ENCODE measurements around the gene HSBP1L1. TPM values are rescaled to one million over a fixed set of nuclear protein-coding genes. Genes with fewer than 3 reads are reported as not detected.

The HSBP1L1 gene
- total RNA-seq, 1 donor = 22.0 TPM

- no peak overlapping the region for H3K4me3 ChIP-seq (ENCODE audit: low read depth, low read length)
- DNase-seq (ENCODE audit: low read depth) = no peak
- TF ChIP-seq, protein P1, sequence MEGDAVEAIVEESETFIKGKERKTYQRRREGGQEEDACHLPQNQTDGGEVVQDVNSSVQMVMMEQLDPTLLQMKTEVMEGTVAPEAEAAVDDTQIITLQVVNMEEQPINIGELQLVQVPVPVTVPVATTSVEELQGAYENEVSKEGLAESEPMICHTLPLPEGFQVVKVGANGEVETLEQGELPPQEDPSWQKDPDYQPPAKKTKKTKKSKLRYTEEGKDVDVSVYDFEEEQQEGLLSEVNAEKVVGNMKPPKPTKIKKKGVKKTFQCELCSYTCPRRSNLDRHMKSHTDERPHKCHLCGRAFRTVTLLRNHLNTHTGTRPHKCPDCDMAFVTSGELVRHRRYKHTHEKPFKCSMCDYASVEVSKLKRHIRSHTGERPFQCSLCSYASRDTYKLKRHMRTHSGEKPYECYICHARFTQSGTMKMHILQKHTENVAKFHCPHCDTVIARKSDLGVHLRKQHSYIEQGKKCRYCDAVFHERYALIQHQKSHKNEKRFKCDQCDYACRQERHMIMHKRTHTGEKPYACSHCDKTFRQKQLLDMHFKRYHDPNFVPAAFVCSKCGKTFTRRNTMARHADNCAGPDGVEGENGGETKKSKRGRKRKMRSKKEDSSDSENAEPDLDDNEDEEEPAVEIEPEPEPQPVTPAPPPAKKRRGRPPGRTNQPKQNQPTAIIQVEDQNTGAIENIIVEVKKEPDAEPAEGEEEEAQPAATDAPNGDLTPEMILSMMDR (IDR thresholded peaks at IDR 0.05; ENCODE audit: insufficient read depth, low read depth, low read length) = no peak
Observed at GRCh38 chr18:79917853-79918614, 46.4 kb upstream of the HSBP1L1 start.

DNA sequence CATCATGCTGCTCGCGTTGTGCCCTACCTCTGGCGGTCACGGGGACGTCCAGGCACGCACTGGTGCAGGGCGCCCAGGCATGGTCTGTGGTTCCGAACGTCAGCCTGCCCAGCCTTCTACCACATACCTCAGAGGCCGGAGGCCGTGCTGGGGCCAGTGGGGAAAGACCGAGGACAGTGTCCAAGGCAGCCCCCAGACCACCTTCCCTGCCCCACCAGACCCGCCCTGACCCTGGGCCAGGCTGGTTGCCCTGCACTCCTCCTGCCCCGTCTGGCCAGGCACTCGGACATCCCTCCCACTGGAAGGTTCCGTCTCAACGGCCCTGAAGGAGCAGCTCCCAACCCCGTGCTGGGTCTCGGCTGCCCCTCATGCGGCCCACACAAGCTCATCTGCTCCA lies 45.8 kb upstream of the HSBP1L1 start:
- no peak for DNase-seq (ENCODE audit: low read depth)
- no peak overlapping the region for H3K4me3 ChIP-seq (ENCODE audit: low read depth, low read length)
- TF ChIP-seq, protein P1 (IDR thresholded peaks at IDR 0.05; ENCODE audit: insufficient read depth, low read depth, low read length) = no peak

DNA sequence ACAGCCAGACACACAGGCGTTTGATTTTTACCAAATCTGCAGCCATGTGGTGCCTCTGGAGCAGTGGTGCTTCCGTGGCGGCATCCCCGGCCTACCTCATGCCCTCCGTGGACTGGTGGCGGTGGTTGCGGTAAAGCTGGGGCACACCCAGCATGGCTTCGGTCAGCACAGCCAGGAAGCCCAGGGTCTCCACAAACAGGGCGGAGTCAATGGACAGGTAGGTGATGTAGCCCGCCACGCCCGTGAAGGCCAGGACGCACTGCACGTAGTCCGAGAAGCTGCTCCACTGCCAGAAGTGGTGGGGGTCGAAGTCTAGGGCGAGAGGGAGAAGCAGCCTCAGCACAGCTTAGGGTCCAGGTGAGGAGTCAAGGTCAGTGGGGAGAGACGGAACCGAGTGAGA lies 45.4 kb upstream of the HSBP1L1 start:
- DNase-seq (ENCODE audit: low read depth) = no peak
- TF ChIP-seq, protein P1 (IDR thresholded peaks at IDR 0.05; ENCODE audit: insufficient read depth, low read depth, low read length) = no peak
- no peak overlapping the region for H3K4me3 ChIP-seq (ENCODE audit: low read depth, low read length)

DNA sequence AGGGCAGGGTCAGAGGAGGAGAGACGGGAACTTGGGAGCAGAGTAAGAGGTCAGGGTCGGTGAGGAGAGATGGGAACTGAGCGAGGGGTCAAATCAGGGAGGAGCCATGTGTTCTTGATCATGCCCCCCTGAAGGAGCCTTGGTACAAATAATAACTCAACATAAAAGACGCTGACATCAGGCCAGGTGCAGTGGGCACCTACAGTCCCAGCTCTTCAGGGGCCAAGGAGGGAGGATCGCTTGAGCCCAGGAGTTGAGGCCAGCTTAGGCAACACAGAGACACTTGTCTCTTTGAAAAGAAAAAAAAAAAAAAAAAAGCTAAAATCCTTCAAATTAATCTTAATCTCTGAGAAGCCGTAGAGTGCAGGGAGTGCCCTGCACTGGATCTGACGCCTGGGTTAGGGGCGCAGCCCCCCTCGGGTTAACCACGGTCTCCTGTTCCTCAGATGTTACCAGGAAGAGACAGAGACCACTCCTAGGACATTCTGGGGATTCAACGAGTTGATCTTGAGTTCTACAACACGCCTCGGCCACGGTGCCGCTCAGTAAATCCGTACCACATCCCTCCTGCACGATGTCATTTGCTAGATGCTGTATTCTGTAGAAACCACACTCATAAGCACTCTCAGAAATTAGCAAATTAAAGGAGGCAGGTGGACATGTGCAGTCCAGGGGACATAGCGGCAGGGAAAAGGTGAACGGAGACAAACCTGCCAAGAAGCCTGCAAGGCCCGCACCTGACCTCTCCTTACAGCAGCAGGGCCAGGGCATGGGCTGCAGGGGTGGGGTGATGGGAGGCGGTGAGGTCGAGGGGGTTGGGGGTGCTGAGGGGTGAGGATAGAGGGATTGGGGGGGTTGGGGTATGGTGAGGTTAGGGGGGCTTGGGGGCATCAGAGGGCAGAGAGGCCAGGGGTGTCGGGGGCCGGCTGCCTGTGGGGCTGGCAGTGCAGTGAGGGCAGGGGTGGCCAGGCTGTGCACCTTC lies 42.2 kb upstream of the HSBP1L1 start:
- H3K4me3 ChIP-seq (ENCODE audit: low read depth, low read length) = no peak overlapping the region
- TF ChIP-seq, protein P1 (IDR thresholded peaks at IDR 0.05; ENCODE audit: insufficient read depth, low read depth, low read length) = no peak
- DNase-seq (ENCODE audit: low read depth) = no peak

GRCh38 chr18:79922971-79923411 lies 41.5 kb upstream of the HSBP1L1 start:
- DNase-seq (ENCODE audit: low read depth) = no peak
- no peak overlapping the region for H3K4me3 ChIP-seq (ENCODE audit: low read depth, low read length)
- TF ChIP-seq, protein P1 (IDR thresholded peaks at IDR 0.05; ENCODE audit: insufficient read depth, low read depth, low read length) = no peak

GRCh38 chr18:79923896-79924585 lies 40.4 kb upstream of the HSBP1L1 start:
- TF ChIP-seq, protein P1 (IDR thresholded peaks at IDR 0.05; ENCODE audit: insufficient read depth, low read depth, low read length) = no peak
- H3K4me3 ChIP-seq (ENCODE audit: low read depth, low read length) = no peak overlapping the region
- DNase-seq (ENCODE audit: low read depth) = no peak
